ENCODE measurements around the gene HLF. TPM values are rescaled to one million over a fixed set of nuclear protein-coding genes. Genes with fewer than 3 reads are reported as not detected.

Gene HLF
- total RNA-seq, 1 donor from 2014 or later, result 1.3 TPM

DNA sequence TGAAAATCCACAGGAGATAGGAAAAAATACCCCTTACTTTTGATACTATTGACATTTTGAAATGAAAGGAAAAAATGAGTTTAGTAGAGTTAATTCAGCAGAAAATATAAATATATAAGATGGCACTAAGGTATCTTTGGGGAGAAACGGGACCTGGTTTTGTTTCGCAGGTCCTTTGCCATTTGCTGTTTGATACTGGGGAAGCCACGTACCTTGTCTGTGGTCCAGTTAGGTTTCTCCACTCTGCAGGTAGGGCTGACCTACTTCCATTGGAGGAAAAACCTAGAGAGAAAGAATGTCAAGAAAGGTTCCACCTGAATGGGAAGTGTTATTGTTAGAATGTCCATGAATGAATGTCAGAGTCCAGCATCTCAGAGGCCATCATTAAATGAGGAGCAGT is 48.1 kb downstream of the HLF start:
- H3K27me3 Mint-ChIP-seq (ENCODE audit: low read depth), result no peaks in the 10 kb centered on the region
- no peak for DNase-seq (ENCODE audit: low spot score in 2 of 2, unreplicated experiment in 2 of 2)
- peaks cover 8% of the 10 kb centered on the region for H3K4me1 Mint-ChIP-seq
- no peaks in the 10 kb centered on the region for H3K36me3 Mint-ChIP-seq
- H3K4me3 Mint-ChIP-seq, result no peak overlapping the region
- TF ChIP-seq CTCF (IDR thresholded peaks at IDR 0.05; ENCODE audit: unreplicated experiment), result no peak
- no peak overlapping the region for H3K27ac Mint-ChIP-seq
- H3K9me3 Mint-ChIP-seq, result no peaks in the 10 kb centered on the region

GRCh38 chr17:55314061-55314783 is 49.5 kb downstream of the HLF start:
- Mint-ChIP-seq H3K27ac (no peak overlapping the region), H3K9me3 (no peaks in the 10 kb centered on the region), H3K27me3 (ENCODE audit: low read depth) (peaks cover 2% of the 10 kb centered on the region), H3K36me3 (no peaks in the 10 kb centered on the region), H3K4me1 (peaks cover 8% of the 10 kb centered on the region), H3K4me3 (no peak overlapping the region)
- no peak for TF ChIP-seq CTCF (IDR thresholded peaks at IDR 0.05; ENCODE audit: unreplicated experiment)
- DNase-seq (ENCODE audit: low spot score in 2 of 2, unreplicated experiment in 2 of 2), result no peak

GRCh38 chr17:55314784-55315491 is 50.2 kb downstream of the HLF start:
- no peak for TF ChIP-seq CTCF (IDR thresholded peaks at IDR 0.05; ENCODE audit: unreplicated experiment)
- no peak overlapping the region for H3K27ac Mint-ChIP-seq
- H3K4me3 Mint-ChIP-seq, result no peak overlapping the region
- DNase-seq (ENCODE audit: low spot score in 2 of 2, unreplicated experiment in 2 of 2), result no peak
- H3K36me3 Mint-ChIP-seq, result no peaks in the 10 kb centered on the region
- H3K4me1 Mint-ChIP-seq, result peaks cover 8% of the 10 kb centered on the region
- H3K27me3 Mint-ChIP-seq (ENCODE audit: low read depth), result peaks cover 2% of the 10 kb centered on the region
- no peaks in the 10 kb centered on the region for H3K9me3 Mint-ChIP-seq

DNA sequence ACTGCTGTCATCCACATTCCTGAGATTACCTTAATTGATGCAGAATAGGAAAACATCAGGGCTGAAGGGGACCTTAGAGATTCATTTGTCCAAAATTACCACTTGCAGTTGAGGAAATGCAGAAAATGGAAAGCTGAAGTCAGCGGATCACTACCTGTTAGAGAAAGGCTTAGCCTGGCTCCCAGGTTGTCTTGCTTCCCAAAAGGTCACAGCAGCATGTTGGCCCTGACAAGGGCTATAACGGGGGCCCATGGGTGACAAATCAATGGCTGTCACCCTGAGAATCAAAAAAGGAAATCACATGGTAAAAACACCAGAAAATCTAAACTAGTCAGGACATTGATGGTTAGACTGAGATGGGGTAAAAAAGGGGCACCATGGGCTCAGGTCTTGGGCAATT is 51.7 kb downstream of the HLF start:
- no peak overlapping the region for H3K4me3 Mint-ChIP-seq

DNA sequence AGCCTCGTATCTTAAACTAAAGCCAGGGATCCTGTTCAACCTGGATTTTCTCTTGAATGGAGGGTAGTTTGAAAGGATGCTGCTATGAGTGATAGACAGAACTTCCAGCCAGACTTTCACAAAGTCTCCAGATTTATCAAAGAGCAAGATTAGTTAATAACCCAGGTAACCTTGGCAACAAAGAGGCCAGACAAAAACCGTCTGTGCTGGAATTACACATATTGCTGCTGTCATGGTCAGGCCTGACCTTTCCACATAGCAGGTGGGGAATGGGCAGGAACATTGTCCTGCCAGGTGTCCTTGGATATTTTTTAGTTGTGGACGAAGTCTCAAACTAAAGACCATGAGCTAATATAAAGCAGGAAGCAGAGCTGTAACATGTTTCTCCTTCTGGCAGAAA is 52.5 kb downstream of the HLF start:
- DNase-seq (ENCODE audit: low spot score in 2 of 2, unreplicated experiment in 2 of 2), result no peak
- H3K27ac Mint-ChIP-seq, result no peak overlapping the region
- no peaks in the 10 kb centered on the region for H3K36me3 Mint-ChIP-seq
- TF ChIP-seq CTCF (IDR thresholded peaks at IDR 0.05; ENCODE audit: unreplicated experiment), result no peak
- H3K27me3 Mint-ChIP-seq (ENCODE audit: low read depth), result peaks cover 2% of the 10 kb centered on the region
- peaks cover 16% of the 10 kb centered on the region for H3K4me1 Mint-ChIP-seq
- H3K9me3 Mint-ChIP-seq, result no peaks in the 10 kb centered on the region
- H3K4me3 Mint-ChIP-seq, result no peak overlapping the region

More for the DNA sequence above, 51.7 kb downstream of the HLF start:
- H3K36me3 Mint-ChIP-seq, result no peaks in the 10 kb centered on the region
- no peak for TF ChIP-seq CTCF (IDR thresholded peaks at IDR 0.05; ENCODE audit: unreplicated experiment)
- peaks cover 13% of the 10 kb centered on the region for H3K4me1 Mint-ChIP-seq
- peaks cover 2% of the 10 kb centered on the region for H3K27me3 Mint-ChIP-seq (ENCODE audit: low read depth)
- H3K9me3 Mint-ChIP-seq, result no peaks in the 10 kb centered on the region
- peak overlapping the region; percentile 35 for H3K27ac Mint-ChIP-seq
- DNase-seq (ENCODE audit: low spot score in 2 of 2, unreplicated experiment in 2 of 2), result no peak
